OCI-LY3 (cell line): ENCODE data around the gene DAGLB.
"Not testable (repeated sequence)": the region's sequence is repeated elsewhere in the genome, so short reads cannot be mapped to it uniquely, and the experiment has no call there.

Experiments used
- H2AFZ ChIP-seq: fragments of 200-600, 300-600 bp; shearing (Covaris generic); 2 replicates; pipeline ENCODE4 v1.6.0; 2014; ENCODE audit warnings: antibody characterized with exemption, low read depth, low read length
- H3K27ac ChIP-seq: fragments of 200-600, 300-600 bp; sonication (generic); 2 replicates; pipeline ENCODE4 v1.5.1; 2014; ENCODE audit warnings: mild to moderate bottlenecking, low read length, moderate library complexity, mixed read lengths
- H3K27me3 ChIP-seq: fragments of 200-600, 300-600 bp; sonication (generic); 2 replicates; pipeline ENCODE4 v1.6.1; 2014; ENCODE audit warnings: low read depth, low read length, mixed read lengths
- H3K36me3 ChIP-seq: fragments of 200-600, 300-600 bp; sonication (generic); replicated peaks from 2 replicates; pipeline ENCODE3; 2014; ENCODE audit warnings: low read depth, low read length, mixed read lengths
- H3K4me1 ChIP-seq: fragments of 300-600, 200-600 bp; sonication (generic); 2 replicates; pipeline ENCODE4 v1.6.1; 2014; ENCODE audit warnings: low read length, mixed read lengths
- H3K4me2 ChIP-seq: fragments of 200-600, 300-600 bp; sonication (generic); 2 replicates; pipeline ENCODE4 v1.6.1; 2014; ENCODE audit warnings: low read length, mixed read lengths
- H3K4me3 ChIP-seq: fragments of 300-600, 200-600 bp; sonication (generic); 2 replicates; pipeline ENCODE4 v1.5.1; 2014; ENCODE audit warnings: antibody characterized with exemption, mild to moderate bottlenecking, low read length, moderate library complexity
- H3K79me2 ChIP-seq: fragments of 300-600, 200-600 bp; shearing (Covaris generic); 2 replicates; pipeline ENCODE4 v1.6.1; 2014; ENCODE audit warnings: mild to moderate bottlenecking, low read length, mixed read lengths
- H3K9ac ChIP-seq: fragments of 300-600, 200-600 bp; shearing (Covaris generic); 2 replicates; pipeline ENCODE4 v1.6.0; 2014; ENCODE audit warnings: mild to moderate bottlenecking, low read length, moderate library complexity
- H3K9me3 ChIP-seq: fragments of 200-600, 300-600 bp; shearing (Covaris generic); 2 replicates; pipeline ENCODE4 v1.6.1; 2014; ENCODE audit warnings: low read length, mixed read lengths; ENCODE audit not compliant: insufficient read depth
- H4K20me1 ChIP-seq: fragments of 200-600, 300-600 bp; sonication (generic); 2 replicates; pipeline ENCODE4 v1.6.1; 2016; ENCODE audit warnings: low read length, mixed read lengths; ENCODE audit not compliant: insufficient read depth
- CTCF ChIP-seq: fragments of 200-600, 300-600 bp; sonication (generic); IDR thresholded peaks from 2 replicates; pipeline ENCODE4 v1.5.1; 2014; ENCODE audit warnings: antibody characterized with exemption, low read length, low read depth
- EZH2phosphoT487 ChIP-seq: fragments of 200-600 bp; shearing (Covaris generic); IDR thresholded peaks from 2 replicates; pipeline ENCODE4 v1.6.1; 2018; ENCODE audit warnings: antibody characterized with exemption, mixed run types, low read depth

DAGLB gene

DNA sequence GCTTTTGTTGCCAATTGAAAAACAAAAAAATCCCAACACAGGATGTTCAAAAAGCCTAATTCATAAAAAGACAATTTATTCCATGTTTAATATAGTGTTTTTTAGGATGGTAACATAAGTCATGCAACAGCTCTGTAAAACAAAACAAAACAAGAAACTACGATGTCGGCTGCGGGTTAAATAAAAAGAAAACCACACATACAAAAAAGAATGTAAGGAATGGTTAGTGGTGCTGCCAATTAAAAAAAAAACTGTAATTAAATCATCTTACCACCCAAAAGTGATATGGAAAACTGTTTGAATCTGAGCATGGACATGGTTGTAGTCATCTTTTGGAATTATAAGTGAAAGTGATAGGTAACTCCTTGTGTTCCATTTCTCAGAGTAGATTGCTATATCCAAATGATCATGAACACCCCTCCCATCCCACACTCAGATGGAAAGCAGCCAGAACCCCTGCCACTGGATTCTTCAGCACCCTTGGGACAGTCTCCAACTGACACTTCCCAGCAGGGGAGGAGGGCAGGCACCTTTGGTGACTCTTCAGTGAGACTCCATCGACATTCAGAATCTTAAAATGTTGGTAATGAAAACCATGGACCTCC is 14.3 kb upstream of the DAGLB start:
- no peak overlapping the region for H3K4me3 ChIP-seq
- no peak overlapping the region for H3K4me2 ChIP-seq
- H3K9me3 ChIP-seq = no peaks in the 10 kb centered on the region
- H3K4me1 ChIP-seq = no peaks in the 10 kb centered on the region
- H3K79me2 ChIP-seq = no peaks in the 10 kb centered on the region
- no peak overlapping the region for H3K27ac ChIP-seq
- H4K20me1 ChIP-seq = no peaks in the 10 kb centered on the region
- H3K9ac ChIP-seq = no peak overlapping the region
- no peak overlapping the region for H2AFZ ChIP-seq
- H3K36me3 ChIP-seq = peaks cover 35% of the 10 kb centered on the region
- no peak for TF ChIP-seq EZH2phosphoT487
- TF ChIP-seq CTCF = no peak
- H3K27me3 ChIP-seq = no peaks in the 10 kb centered on the region

DNA sequence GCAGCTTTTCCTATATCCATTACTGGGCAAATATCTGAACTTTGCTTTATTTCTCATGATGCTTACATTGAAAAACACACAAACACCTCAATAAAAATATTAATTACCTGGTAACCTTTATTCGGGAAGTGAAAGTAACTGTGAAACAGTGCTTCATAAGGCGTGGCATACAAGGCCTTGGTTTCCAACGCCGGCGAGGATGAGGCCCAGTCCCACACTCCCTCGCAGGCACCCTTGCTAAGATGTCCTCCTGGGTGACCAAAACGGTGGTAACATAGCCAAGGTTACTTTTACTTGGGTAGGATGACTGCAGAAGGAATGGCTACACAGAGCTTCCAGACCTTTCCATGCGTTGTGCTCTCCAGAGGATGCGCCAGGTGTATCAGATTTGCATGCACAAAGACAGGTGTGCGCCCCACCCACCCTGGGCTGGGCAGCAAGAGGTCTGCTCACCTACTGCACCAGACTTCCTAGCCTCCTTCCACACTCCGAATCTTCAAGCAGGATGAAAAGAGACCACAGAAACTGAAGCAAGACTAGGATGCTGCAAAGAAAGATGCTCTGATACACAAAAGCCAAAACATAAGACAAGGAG is 13.3 kb upstream of the DAGLB start:
- no peaks in the 10 kb centered on the region for H3K9me3 ChIP-seq
- H3K4me3 ChIP-seq = no peak overlapping the region
- H3K4me2 ChIP-seq = no peak overlapping the region
- peaks cover 27% of the 10 kb centered on the region for H3K36me3 ChIP-seq
- no peak overlapping the region for H2AFZ ChIP-seq
- no peaks in the 10 kb centered on the region for H3K79me2 ChIP-seq
- H3K9ac ChIP-seq = no peak overlapping the region
- no peaks in the 10 kb centered on the region for H3K4me1 ChIP-seq
- TF ChIP-seq CTCF (no peak), EZH2phosphoT487 (no peak)
- no peaks in the 10 kb centered on the region for H4K20me1 ChIP-seq
- no peaks in the 10 kb centered on the region for H3K27me3 ChIP-seq
- no peak overlapping the region for H3K27ac ChIP-seq

DNA sequence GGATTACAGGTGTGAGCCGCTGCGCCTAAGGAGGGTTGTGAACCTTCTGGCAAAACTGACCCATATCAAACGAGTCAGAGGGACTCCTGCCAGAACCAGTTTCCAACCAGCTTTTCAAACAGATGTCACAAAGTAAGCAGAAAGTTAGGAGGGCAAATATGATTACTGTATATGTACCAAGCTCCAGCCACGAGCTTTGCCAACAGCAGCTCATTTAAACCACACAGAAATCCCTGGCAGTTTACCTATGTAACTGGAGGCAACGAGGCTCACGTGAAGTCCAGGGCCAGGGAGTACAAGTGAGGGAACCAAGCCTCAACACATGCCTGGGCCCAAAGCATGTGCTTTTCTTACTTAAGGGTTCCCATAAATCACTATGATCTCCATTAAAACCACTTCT is 12.5 kb upstream of the DAGLB start:
- no peaks in the 10 kb centered on the region for H3K27me3 ChIP-seq
- no peaks in the 10 kb centered on the region for H3K9me3 ChIP-seq
- no peak overlapping the region for H3K27ac ChIP-seq
- H3K9ac ChIP-seq = no peak overlapping the region
- H2AFZ ChIP-seq = no peak overlapping the region
- no peaks in the 10 kb centered on the region for H3K79me2 ChIP-seq
- no peaks in the 10 kb centered on the region for H4K20me1 ChIP-seq
- H3K36me3 ChIP-seq = peaks cover 19% of the 10 kb centered on the region
- TF ChIP-seq CTCF (no peak), EZH2phosphoT487 (no peak)
- H3K4me3 ChIP-seq = no peak overlapping the region
- H3K4me2 ChIP-seq = no peak overlapping the region
- H3K4me1 ChIP-seq = no peaks in the 10 kb centered on the region

DNA sequence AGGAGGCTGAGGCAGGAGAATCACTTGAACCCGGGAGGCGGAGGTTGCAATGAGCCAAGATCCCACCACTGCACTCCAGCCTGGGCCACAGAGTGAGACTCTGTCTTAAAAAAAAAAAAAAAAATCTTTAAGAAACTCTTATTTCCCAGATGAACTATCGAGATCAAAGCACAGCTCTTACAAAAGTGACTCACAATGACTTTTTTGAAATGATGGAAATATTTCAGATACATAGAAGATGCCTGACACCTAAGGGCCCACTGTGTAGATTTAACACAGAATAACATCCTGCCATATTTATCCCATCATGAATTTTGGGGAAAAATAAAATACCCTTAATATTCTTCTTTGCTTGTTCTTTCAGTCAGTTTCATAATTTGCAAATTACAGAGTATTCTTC is 10.9 kb upstream of the DAGLB start:
- H3K9me3 ChIP-seq, H3K4me3 ChIP-seq, H3K27ac ChIP-seq, H3K4me2 ChIP-seq, H2AFZ ChIP-seq, H3K79me2 ChIP-seq, H3K4me1 ChIP-seq, H4K20me1 ChIP-seq, H3K27me3 ChIP-seq, H3K9ac ChIP-seq: not testable (repeated sequence)
- H3K36me3 ChIP-seq = peaks cover 19% of the 10 kb centered on the region
